Neutrophil (primary cell): ENCODE results near the gene LDLRAD4.

Experiments used
- H3K27ac ChIP-seq: fragments of 200-600 bp; sonication (generic); 2 replicates; pipeline ENCODE4 v1.5.1; 2016; ENCODE audit warnings: mild to moderate bottlenecking, moderate library complexity
- H3K27me3 ChIP-seq: fragments of 200-600 bp; sonication (generic); 2 replicates; pipeline ENCODE4 v1.6.0; 2016; ENCODE audit warnings: mild to moderate bottlenecking
- H3K36me3 ChIP-seq: fragments of 200-600 bp; sonication (generic); 2 replicates; pipeline ENCODE4 v1.5.1; 2017
- H3K4me1 ChIP-seq, 2 experiments: fragments of 200-600 bp in 1 of 2; sonication (generic) in 1 of 2; 1 replicate in 1 of 2; 2 replicates in 1 of 2; pipeline versions ENCODE4 v1.5.1 to v1.6.1; 2013 to 2016; ENCODE audit warnings: low read depth in 1 of 2, low read length in 1 of 2, mild to moderate bottlenecking in 1 of 2, moderate library complexity in 1 of 2; ENCODE audit not compliant: control insufficient read depth in 1 of 2, insufficient read depth in 1 of 2
- H3K4me3 ChIP-seq, 2 experiments: fragments of 200-600 bp in 1 of 2; sonication (generic) in 1 of 2; 1 replicate in 1 of 2; 2 replicates in 1 of 2; pipeline ENCODE4 v1.5.1; 2013 to 2016; ENCODE audit warnings: low read depth in 1 of 2, low read length in 1 of 2, mild to moderate bottlenecking in 1 of 2, moderate library complexity in 1 of 2
- H3K9me3 ChIP-seq: fragments of 200-600 bp; sonication (generic); 2 replicates; pipeline ENCODE4 v1.5.1; 2016
- TF ChIP-seq, protein P1 (sequence below): fragments of 200-600 bp; sonication (generic); IDR thresholded peaks from 2 replicates; pipeline ENCODE4 v1.5.1; 2016; ENCODE audit warnings: antibody characterized with exemption

The LDLRAD4 gene

DNA sequence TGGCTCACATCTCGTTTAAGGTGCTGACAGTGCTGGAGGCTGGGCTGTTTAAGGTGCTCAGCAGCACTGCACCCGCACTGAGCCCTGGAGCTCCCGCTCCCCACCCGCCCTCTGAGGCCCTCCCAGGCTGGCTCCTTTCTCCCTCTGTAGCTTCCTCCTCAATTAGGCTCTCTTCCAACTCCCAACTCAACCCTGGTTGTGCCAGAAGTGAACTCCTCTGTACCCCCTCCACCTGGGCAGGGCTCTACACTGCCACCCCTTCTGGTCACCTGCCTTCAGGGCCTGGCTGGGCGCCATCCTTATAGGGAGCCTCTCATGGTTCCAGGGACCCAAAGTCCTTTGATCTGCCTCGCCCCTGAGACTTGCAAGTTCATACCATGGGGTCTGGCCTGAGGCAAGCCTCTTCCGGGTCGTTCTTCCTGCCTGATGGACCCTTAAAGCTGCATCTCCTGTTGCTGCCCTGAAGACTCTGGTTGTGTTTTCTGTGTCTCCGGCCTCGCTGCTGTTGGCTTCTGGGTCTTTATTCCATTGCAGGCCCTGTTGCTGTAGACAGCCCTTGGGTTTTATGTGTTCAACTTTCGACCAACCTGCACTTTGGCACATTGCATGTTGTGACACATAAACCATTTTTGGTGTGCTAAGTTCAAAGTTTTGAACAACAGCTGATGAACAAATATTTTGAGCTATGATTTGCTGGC, 199.6 kb downstream of the LDLRAD4 start:
- no peak overlapping the region for H3K27ac ChIP-seq
- H3K9me3 ChIP-seq: no peaks in the 10 kb centered on the region
- H3K36me3 ChIP-seq: no peaks in the 10 kb centered on the region
- H3K27me3 ChIP-seq: no peaks in the 10 kb centered on the region
- TF ChIP-seq, protein P1, sequence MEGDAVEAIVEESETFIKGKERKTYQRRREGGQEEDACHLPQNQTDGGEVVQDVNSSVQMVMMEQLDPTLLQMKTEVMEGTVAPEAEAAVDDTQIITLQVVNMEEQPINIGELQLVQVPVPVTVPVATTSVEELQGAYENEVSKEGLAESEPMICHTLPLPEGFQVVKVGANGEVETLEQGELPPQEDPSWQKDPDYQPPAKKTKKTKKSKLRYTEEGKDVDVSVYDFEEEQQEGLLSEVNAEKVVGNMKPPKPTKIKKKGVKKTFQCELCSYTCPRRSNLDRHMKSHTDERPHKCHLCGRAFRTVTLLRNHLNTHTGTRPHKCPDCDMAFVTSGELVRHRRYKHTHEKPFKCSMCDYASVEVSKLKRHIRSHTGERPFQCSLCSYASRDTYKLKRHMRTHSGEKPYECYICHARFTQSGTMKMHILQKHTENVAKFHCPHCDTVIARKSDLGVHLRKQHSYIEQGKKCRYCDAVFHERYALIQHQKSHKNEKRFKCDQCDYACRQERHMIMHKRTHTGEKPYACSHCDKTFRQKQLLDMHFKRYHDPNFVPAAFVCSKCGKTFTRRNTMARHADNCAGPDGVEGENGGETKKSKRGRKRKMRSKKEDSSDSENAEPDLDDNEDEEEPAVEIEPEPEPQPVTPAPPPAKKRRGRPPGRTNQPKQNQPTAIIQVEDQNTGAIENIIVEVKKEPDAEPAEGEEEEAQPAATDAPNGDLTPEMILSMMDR: no peak
- no peak overlapping the region for H3K4me3 ChIP-seq
- peaks cover 6 to 9% of the 10 kb centered on the region in 2 experiments for H3K4me1 ChIP-seq

DNA sequence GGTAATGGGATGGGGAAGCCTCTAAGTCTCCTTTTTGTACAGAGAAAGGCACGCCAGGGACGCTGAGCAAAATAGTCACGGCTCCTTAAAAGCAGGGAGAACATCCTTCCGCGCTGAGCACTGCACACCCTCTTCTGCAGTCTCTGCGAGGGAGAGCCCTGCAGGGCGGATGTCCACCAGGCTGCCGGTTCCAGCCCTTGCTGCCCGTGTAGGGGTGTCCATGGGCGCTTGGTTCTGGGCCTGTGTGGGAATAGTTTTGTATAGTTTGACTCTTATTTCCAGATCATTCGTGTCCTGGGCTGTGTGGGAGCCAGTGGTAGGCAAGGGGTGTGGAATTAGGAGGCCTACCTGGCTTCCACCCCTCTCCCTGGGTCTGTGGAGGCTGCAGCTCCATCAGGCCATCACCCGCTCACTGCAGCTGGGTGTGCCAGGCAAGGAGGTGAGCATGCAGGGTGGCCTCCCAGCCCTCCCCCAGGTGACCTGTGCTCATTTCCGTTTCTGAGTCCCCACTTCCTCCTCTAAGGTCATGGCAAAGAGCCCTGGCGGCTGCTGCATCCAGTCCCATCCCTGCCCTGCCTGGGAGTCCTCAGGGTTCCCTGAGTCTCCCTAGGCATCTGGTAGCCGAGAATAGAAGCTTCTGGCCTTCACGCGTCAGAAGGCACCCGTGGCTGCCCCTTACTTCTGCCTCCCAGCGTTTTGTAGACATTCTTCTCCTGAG, 202.6 kb downstream of the LDLRAD4 start:
- H3K27me3 ChIP-seq: no peaks in the 10 kb centered on the region
- H3K27ac ChIP-seq: no peak overlapping the region
- TF ChIP-seq, protein P1: no peak
- H3K36me3 ChIP-seq: no peaks in the 10 kb centered on the region
- no peaks in the 10 kb centered on the region for H3K9me3 ChIP-seq
- H3K4me1 ChIP-seq: peaks cover 6 to 9% of the 10 kb centered on the region in 2 experiments
- no peak overlapping the region for H3K4me3 ChIP-seq

DNA sequence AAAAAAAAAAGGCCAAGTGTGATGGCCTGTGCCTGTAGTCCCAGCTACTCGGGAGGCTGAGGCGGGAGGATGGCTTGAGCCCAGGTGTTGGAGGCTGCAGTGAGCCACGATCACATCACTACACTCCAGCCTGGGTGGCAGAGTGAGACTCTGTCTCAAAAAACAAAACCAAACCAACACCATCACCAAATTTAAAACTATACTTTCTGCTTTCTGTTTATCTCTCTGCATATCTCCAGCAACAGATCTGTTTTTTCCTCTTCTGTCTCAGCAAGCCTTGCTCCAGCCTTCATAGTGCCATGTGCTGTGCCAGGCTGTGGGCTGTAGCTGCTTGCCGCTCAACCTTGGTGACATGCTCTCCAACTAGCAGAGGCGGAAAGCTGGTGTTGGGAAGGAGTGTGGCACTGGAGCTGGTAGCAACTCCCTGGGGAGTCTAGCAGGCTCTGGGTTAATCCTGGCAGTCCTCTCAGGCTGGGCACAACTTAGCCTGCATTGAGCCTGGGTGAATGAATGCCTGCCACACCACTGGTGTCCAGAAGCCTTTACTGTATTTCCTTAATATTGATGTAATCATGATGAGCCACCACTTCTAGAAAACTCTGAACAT, 204.1 kb downstream of the LDLRAD4 start:
- Histone ChIP-seq H3K27ac (no peak overlapping the region), H3K4me1 (peaks cover 6 to 9% of the 10 kb centered on the region in 2 experiments), H3K4me3 (no peak overlapping the region), H3K27me3 (no peaks in the 10 kb centered on the region), H3K36me3 (no peaks in the 10 kb centered on the region), H3K9me3 (no peaks in the 10 kb centered on the region)
- TF ChIP-seq, protein P1: no peak

DNA sequence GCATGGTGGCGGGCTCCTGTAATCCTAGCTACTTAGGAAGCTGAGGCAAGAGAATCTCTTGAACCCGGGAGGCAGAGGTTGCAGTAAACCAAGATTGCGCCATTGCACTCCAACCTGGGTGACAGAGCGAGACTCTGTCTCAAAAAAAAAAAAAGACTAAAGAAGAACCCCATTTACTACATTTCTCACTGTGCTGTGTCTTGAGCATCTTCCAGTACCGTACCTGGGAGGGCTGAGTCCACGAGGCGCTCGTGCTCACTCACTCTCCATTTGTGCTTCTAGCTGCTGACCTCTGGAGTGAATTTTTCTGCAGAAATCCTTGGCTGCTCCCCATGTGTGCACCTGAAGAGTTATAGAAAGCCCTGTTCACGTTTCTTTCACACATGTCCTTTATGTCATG, 204.8 kb downstream of the LDLRAD4 start:
- Histone ChIP-seq H3K27ac (no peak overlapping the region), H3K9me3 (no peaks in the 10 kb centered on the region), H3K27me3 (no peaks in the 10 kb centered on the region), H3K4me3 (no peak overlapping the region), H3K4me1 (peaks cover 6 to 9% of the 10 kb centered on the region in 2 experiments), H3K36me3 (no peaks in the 10 kb centered on the region)
- TF ChIP-seq, protein P1: no peak

DNA sequence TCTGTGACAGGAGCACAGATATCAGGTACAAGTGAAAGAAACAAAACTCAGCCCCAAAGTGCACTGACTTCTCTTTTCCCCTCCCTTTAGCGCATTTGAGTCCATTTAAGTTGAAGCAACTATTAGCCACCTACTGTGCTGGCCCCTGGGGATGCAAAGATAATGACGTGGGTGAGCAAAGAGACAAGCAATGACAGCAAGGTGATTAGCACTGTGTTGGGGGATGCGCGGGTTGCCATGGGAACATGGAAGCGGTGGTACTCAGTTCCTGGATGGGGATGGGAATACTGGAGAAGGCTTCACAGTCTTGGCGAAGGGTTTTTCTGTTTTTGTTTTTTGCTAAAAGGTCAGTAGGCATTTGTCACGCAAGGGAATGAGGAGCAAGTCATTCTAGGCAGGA, 205.8 kb downstream of the LDLRAD4 start:
- Histone ChIP-seq H3K36me3 (no peaks in the 10 kb centered on the region), H3K4me3 (no peak overlapping the region), H3K27ac (no peak overlapping the region), H3K4me1 (peaks cover 6 to 9% of the 10 kb centered on the region in 2 experiments), H3K9me3 (no peaks in the 10 kb centered on the region), H3K27me3 (no peaks in the 10 kb centered on the region)
- TF ChIP-seq, protein P1: no peak
